AG09319 (cell line): ENCODE results near the gene TNPO1.

Experiments used
- DNase-seq: peaks from one replicate; pipeline ENCODE4 v3.0.0-alpha.2; 2010; ENCODE audit warnings: low read depth; ENCODE audit errors: extremely low read depth
- TF ChIP-seq, protein P1 (sequence below): IDR thresholded peaks from 2 replicates; pipeline ENCODE4 v1.5.1; 2011; ENCODE audit warnings: low read depth, mild to moderate bottlenecking, inconsistent platforms, low read length, moderate library complexity

Gene TNPO1

DNA sequence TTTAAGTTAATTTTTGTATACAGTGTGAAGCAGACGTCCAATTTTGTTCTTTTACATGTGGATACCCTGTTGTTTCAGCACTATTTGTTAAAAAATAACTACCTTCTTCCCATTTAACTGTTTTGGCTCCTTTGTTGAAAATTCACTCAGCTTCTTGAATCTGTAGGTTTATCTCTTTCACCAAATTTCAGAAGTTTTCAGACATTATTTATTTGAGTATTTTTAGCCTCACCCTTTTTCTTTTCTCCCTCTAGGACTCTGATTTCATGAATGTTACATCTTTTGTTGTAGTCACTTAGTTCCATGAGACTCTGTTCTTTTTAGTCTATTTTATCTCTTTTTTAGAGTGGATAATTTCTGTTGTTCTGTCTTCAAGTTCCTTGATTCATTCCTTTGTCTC, 4.6 kb upstream of the TNPO1 start:
- no peak for DNase-seq
- TF ChIP-seq, protein P1, sequence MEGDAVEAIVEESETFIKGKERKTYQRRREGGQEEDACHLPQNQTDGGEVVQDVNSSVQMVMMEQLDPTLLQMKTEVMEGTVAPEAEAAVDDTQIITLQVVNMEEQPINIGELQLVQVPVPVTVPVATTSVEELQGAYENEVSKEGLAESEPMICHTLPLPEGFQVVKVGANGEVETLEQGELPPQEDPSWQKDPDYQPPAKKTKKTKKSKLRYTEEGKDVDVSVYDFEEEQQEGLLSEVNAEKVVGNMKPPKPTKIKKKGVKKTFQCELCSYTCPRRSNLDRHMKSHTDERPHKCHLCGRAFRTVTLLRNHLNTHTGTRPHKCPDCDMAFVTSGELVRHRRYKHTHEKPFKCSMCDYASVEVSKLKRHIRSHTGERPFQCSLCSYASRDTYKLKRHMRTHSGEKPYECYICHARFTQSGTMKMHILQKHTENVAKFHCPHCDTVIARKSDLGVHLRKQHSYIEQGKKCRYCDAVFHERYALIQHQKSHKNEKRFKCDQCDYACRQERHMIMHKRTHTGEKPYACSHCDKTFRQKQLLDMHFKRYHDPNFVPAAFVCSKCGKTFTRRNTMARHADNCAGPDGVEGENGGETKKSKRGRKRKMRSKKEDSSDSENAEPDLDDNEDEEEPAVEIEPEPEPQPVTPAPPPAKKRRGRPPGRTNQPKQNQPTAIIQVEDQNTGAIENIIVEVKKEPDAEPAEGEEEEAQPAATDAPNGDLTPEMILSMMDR = no peak

DNA sequence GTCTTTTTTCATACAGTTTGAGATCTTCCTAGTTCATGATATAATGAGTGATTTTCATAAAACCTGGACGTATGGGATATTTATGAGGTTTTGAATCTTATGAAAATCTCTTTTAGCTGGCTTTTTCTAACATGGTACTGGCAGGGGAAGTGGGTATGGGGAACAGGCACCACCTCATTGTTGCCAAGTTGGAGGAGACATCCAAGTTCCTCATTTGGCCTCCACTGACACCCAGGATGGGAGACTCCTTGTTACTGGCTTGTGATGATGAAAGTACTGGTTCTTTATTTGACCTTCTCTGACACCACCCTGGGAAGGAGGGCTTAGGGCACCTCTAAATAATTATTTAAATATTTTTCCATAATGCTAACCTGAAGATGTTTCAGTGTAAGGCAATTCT, 4.0 kb upstream of the TNPO1 start:
- TF ChIP-seq, protein P1 = no peak
- DNase-seq = no peak

DNA sequence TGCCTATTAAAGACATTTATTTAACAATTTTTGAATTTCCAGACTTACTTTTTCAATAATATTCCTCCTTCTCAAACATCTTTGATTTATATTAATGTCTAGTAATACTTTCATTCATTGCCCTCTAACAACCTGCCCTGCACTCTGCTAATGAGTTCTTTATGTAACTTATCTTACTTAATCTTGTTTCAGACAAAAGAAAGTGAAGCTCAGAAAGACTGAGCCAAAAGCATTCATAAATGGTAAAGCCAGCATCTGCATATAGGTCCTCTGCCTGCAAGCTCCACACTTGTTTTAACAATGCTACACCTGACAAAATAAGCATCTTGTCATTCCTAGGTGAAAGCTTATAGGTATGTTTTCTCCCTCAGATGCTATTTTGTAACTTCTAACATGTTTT, 2.4 kb upstream of the TNPO1 start:
- TF ChIP-seq, protein P1 = no peak
- no peak for DNase-seq

DNA sequence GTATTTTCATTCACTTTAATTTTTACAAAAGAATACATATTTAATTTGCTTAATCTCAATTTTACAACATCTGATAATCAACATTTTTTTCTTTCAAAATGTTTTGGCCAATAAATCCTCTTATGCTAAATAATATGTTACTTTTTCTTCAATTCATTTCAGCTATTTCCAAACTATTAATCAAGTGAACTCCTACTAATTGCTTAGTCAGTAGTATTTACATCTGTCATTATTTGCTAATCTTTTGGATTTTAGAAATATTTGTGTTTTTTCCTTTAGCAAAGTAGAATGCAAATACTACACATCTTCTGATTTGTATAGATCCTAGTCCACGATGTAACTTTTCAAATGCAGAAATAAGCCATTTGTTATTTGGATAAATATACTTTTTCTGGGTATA, 1.6 kb upstream of the TNPO1 start:
- TF ChIP-seq, protein P1 = no peak

DNA sequence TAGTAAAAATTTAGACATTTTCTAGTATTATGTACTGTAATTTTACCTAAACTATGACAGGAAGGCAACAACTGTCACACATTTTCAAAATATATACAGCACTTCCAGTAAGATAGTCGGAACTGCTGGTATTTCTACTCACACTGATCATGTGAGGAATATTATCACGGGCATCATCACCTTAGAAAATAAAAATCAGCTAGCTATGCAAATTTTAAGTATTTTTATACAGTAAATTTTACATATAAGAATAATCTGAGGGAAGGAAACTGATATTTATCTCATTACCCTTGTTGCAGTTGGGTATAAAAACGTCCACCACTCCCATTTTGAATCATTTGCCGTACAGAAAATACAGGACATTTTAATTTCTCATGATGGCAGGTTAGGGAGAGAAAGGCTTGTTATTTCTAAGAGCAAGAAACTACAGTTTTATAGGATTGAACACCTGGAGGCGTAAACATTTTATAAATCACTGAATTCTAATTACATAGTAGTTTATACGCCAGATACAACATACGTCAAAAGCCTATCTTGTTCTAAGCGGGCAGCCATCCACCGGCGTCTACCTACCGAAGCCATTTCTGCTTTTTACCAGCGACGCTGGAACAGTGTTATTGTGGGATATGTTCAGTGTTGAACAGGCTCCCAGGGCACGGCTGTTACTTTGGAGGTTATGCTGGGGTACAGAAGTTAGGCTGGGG, 729 bp upstream of the TNPO1 start:
- TF ChIP-seq, protein P1 = no peak
- DNase-seq = no peak

More for the DNA sequence above, 1.6 kb upstream of the TNPO1 start:
- DNase-seq = no peak

DNA sequence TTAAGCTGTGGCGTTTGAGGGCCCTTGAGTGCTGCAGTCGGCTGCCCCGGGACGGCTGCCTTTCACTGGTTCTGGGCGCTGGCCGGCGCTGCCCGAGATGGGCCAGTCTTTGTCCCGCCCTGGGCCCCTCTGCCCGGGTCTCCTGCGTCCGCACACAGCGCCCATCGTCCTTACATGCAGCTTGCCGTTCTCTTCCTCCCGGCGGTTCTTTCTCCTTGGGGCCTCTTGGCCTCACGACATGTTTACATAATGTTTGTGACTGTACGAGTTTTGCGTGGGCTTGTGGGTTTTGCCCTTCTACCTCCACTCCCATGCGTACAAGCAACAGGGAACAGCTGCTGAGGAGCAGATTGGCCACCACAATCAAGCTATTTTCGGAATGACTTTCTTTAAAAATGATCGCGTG, 618 bp downstream of the TNPO1 start:
- peak; percentile 41 for DNase-seq
- TF ChIP-seq, protein P1 = no peak

DNA sequence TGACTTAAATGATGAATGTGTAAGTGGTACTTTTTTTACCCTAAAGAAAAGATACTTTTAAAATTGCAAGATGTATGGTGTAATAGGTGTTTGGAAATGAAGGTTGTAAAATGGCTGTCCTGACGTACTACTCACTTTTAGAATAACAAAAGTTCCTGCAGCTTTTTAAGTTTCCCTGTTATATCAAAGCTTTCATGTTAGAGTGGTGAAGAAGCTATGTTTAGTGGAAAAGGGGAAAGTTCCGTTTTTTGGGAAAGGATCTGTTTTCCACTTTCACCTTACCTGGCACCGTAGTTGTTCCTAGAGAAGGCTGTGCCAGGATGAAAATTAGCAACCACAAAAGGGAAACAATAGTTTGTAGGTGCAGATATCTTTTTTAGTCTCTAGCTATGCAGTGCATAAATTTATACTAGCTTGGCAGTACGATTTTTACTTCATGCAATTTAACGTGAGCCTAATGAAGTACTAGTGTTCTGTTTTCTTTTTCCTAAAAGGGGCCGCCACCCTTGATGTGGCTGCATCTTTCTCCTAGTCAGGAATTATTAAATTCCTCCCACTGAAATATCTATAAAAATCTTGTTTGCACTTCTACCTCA, 1.3 kb downstream of the TNPO1 start:
- DNase-seq = no peak
- TF ChIP-seq, protein P1 = no peak
